Lower lobe of right lung (tissue), 2 donors: ENCODE results near the gene KRT6A. TPM values are rescaled to one million over a fixed set of nuclear protein-coding genes. Genes with fewer than 3 reads are reported as not detected.

ENCODE experiments used
- ATAC-seq, 2 donors: fragments of 200-7000 bp; cut with Tn5 transposase; one replicate each; pipeline ENCODE4 v1.9.1; 2020 to 2022; ENCODE audit warnings: mild to moderate bottlenecking in 2 of 2, moderate library complexity in 2 of 2
- DNase-seq: peaks from one replicate; pipeline ENCODE4 v3.0.0-alpha.2; 2020
- H3K27ac ChIP-seq: fragments of 200-600 bp; one replicate; pipeline ENCODE4 v1.8.0; 2022
- H3K27me3 ChIP-seq: fragments of 200-600 bp; one replicate; pipeline ENCODE4 v1.8.0; 2022; ENCODE audit warnings: low read depth
- H3K36me3 ChIP-seq: fragments of 200-600 bp; one replicate; pipeline ENCODE4 v1.8.0; 2022; ENCODE audit warnings: mild to moderate bottlenecking
- H3K4me1 ChIP-seq: fragments of 200-600 bp; one replicate; pipeline ENCODE4 v1.8.0; 2022
- H3K4me3 ChIP-seq: fragments of 200-600 bp; one replicate; pipeline ENCODE4 v1.8.0; 2022; ENCODE audit warnings: mild to moderate bottlenecking
- H3K9me3 ChIP-seq: fragments of 200-600 bp; one replicate; pipeline ENCODE4 v1.8.0; 2022
- intact Hi-C: fragments of 100-400 bp; cut with DNase I; formaldehyde crosslinking; loops from one replicate; pipeline ENCODE4 v1.11.0; 2022
- total RNA-seq: library from RNA; stranded (reverse); fragmentation: NEBNext Ultra II Directional; extraction: Animal tissue kit (Norgen Biotek cat#: 25700); gene quantifications from one replicate; pipeline ENCODE4 v1.2.1, GENCODE V29; 2021
- TF ChIP-seq, protein P1 (sequence below): fragments of 200-600 bp; IDR thresholded peaks from one replicate; pipeline ENCODE4 v1.8.0; 2022; ENCODE audit warnings: antibody characterized with exemption, mild to moderate bottlenecking
- donor health status: DM: no; HTN: yes; CAD: no; lungs with severe emphysema.

KRT6A gene
- total RNA-seq, 1 donor from 2014 or later = 0.74 TPM

DNA sequence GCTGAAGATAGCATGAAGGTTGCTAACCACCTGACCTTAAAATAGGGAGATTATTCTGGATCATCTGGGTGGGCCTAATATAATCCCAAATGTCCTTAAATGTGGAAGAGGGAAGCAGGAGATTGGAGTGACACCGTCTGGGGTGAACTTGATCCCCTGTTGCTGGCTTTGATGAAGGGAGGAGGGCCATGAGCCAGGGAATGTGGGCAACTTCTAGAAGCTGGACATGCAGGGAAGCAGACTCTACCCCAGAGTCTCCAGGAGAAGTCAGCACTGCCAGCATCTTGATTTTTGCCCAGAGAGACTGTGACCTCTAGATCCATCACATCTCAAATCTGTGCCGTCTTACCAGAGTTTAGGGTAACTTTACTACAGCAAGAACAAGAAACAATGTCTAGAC is 36.4 kb upstream of the KRT6A start:
- TF ChIP-seq, protein P1, sequence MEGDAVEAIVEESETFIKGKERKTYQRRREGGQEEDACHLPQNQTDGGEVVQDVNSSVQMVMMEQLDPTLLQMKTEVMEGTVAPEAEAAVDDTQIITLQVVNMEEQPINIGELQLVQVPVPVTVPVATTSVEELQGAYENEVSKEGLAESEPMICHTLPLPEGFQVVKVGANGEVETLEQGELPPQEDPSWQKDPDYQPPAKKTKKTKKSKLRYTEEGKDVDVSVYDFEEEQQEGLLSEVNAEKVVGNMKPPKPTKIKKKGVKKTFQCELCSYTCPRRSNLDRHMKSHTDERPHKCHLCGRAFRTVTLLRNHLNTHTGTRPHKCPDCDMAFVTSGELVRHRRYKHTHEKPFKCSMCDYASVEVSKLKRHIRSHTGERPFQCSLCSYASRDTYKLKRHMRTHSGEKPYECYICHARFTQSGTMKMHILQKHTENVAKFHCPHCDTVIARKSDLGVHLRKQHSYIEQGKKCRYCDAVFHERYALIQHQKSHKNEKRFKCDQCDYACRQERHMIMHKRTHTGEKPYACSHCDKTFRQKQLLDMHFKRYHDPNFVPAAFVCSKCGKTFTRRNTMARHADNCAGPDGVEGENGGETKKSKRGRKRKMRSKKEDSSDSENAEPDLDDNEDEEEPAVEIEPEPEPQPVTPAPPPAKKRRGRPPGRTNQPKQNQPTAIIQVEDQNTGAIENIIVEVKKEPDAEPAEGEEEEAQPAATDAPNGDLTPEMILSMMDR = no peak
- Histone ChIP-seq H3K27me3 (peaks cover 3% of the 10 kb centered on the region), H3K27ac (no peak overlapping the region), H3K4me1 (no peaks in the 10 kb centered on the region), H3K9me3 (no peaks in the 10 kb centered on the region), H3K4me3 (no peak overlapping the region), H3K36me3 (no peaks in the 10 kb centered on the region)
- intact Hi-C loops = no loop called here
- no peak for DNase-seq
- no peak for ATAC-seq

DNA sequence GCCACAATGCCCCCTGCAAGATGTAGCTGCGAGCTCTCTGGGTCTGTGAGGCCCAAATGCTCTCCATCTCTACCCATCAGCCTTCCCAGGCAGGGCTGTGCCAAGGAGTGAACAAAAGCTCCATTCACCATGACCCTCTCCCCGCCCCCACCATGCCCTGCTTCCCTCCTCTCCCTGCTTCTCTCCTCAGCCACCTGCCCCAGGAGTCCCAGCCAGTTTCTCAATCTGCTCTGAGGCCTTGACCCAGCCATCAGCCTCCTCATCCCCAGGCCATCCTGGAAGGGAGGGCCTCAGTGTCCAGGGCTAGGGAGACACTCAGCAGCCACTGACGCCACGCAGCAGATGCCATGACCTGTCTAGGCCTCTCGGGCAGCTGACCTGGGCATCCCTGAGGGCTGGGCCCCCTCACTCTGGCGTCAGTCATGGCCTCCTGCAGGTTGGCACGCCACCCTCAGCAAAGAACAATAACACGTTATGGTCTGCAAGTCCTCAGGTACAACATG is 35.6 kb upstream of the KRT6A start:
- Histone ChIP-seq H3K27ac (no peak overlapping the region), H3K9me3 (no peaks in the 10 kb centered on the region), H3K4me3 (no peak overlapping the region), H3K27me3 (peaks cover 3% of the 10 kb centered on the region), H3K36me3 (no peaks in the 10 kb centered on the region), H3K4me1 (no peaks in the 10 kb centered on the region)
- TF ChIP-seq, protein P1 = no peak
- intact Hi-C loops = no loop called here
- no peak for ATAC-seq
- no peak for DNase-seq

DNA sequence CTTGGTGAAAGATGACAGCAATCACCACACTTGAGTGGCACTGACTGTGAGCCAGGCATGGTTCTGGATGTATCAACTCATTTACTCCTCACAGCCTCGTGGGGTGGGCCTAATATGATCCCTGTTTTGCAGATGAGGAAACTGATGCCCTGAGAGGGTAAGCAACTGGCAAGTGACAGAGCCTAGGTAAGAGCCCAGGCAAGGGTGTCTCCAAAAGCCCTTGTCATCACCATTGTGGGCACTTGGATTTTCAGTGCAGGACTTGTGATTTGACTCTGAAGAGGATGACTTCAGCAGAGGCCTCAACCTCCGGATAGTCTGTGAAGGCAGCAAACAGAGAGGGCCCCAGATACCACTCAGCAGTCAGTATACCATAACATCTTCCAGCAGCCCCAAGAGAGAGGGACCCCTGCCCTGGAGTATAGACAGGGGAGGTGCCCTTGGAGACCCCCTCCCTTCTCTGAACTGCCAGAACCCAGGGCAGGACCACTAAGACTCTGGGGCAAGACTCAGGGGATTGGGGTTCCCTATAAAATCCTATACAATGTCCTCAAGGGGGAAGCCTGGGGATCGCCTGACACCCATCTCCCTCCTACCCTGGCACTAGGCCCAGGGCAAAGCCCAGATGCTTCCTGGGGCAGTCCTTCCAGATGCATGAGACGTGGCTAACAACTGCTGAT is 34.2 kb upstream of the KRT6A start:
- Histone ChIP-seq H3K27ac (no peak overlapping the region), H3K4me1 (no peaks in the 10 kb centered on the region), H3K36me3 (no peaks in the 10 kb centered on the region), H3K4me3 (no peak overlapping the region), H3K9me3 (no peaks in the 10 kb centered on the region), H3K27me3 (peaks cover 3% of the 10 kb centered on the region)
- TF ChIP-seq, protein P1 = no peak
- ATAC-seq (no peak), DNase-seq (no peak)
- intact Hi-C loops = no loop called here

DNA sequence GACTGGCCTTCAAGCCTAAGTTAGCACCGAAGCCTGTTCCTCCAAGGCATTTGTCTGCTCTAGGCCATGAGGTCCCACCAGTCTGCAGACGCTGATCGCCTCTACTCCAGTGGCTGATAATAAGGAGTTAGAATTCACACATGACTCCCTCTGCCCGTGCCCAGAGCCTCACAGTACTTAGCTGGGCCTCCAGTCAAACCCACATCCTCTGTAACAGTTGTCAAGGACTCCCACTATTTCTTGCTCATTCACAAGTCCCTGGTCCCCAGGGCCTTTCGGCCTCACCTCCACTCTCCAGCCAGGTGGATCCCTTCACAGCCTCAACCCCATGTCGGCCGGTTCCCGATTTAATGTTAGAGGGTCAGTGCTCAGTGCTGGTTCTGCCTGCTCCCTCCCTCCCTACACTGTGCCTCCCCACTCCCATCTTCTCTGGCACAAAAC is 33.5 kb upstream of the KRT6A start:
- H3K4me3 ChIP-seq = no peak overlapping the region
- DNase-seq (no peak), ATAC-seq (no peak)
- no peak overlapping the region for H3K27ac ChIP-seq
- no peaks in the 10 kb centered on the region for H3K9me3 ChIP-seq
- no peaks in the 10 kb centered on the region for H3K36me3 ChIP-seq
- TF ChIP-seq, protein P1 = no peak
- intact Hi-C loops = no loop called here
- H3K4me1 ChIP-seq = no peaks in the 10 kb centered on the region
- H3K27me3 ChIP-seq = peaks cover 3% of the 10 kb centered on the region

DNA sequence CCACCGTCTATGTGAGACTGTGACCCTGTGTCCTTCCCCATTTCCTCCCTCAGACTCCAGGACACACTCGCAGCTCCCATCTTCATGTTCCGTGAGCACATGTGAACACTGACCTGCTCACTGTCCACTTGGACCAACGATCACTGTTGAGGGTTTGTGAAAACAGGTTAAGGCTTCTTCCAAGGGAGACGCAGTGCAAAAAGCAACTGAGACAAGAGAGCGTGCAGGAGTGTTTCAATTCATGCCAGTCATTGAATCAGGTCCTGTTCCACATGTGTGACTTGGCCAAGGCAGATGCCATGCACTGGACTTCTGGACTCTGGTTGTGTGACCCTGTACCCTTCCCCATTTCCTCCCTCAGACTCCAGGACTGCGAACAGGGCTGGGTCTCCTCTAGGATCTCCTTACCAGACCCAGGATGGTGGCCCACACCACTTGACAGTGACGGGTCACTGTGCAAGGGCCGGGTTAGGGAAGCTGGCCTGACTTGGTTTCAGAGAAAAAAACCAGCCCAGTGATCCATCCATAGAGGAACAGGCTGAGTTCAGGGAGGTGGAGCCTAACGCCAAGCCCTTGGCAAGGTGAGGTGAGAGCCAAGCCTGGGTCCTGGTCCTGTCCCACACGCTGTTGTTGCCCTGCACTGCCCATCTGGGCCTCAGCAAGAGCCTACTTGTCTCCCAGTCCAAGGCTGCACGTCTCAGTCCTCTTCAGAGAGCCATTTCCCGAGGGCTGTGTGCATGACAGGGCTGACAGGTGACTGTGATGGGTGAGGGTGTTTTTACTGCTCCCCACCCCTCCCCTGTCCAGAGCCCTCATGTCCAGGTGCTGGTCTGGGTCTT is 32.8 kb upstream of the KRT6A start:
- no peaks in the 10 kb centered on the region for H3K9me3 ChIP-seq
- H3K4me3 ChIP-seq = no peak overlapping the region
- TF ChIP-seq, protein P1 = no peak
- ATAC-seq (no peak), DNase-seq (no peak)
- intact Hi-C loops = no loop called here
- H3K36me3 ChIP-seq = no peaks in the 10 kb centered on the region
- H3K27me3 ChIP-seq = peaks cover 3% of the 10 kb centered on the region
- no peak overlapping the region for H3K27ac ChIP-seq
- H3K4me1 ChIP-seq = no peaks in the 10 kb centered on the region
